Thoracic aorta (tissue), 2 donors: ENCODE measurements around the gene HMGN2. TPM values are rescaled to one million over a fixed set of nuclear protein-coding genes. Genes with fewer than 3 reads are reported as not detected.

Experiments used
- ATAC-seq: fragments of 150-250 bp; one replicate; pipeline ENCODE4 v1.8.0; 2017; ENCODE audit warnings: low read depth; ENCODE audit not compliant: insufficient number of reproducible peaks, low FRiP score
- DNase-seq: peaks from one replicate; pipeline ENCODE4 v3.0.0-alpha.2; 2020; ENCODE audit warnings: low spot score
- H3K27ac ChIP-seq, 2 donors: fragments of 200-600 bp; sonication (generic); 1 replicate in 1 of 2; 2 replicates in 1 of 2; pipeline ENCODE4 v1.5.1; 2016; ENCODE audit warnings: mild to moderate bottlenecking in 2 of 2, moderate library complexity in 2 of 2
- H3K27me3 ChIP-seq: fragments of 200-600 bp; sonication (generic); replicated peaks from 2 replicates; pipeline ENCODE4 v1.6.0; 2016; ENCODE audit warnings: mild to moderate bottlenecking; ENCODE audit not compliant: insufficient read depth
- H3K36me3 ChIP-seq: fragments of 200-600 bp; sonication (generic); one replicate; pipeline ENCODE4 v1.5.1; 2016
- H3K4me1 ChIP-seq, 2 donors: fragments of 200-600 bp; sonication (generic); 1 replicate in 1 of 2; 2 replicates in 1 of 2; pipeline versions ENCODE4 v1.5.1 to v1.6.0; 2016; ENCODE audit warnings: low read depth in 2 of 2, mild to moderate bottlenecking in 1 of 2; ENCODE audit not compliant: control insufficient read depth in 1 of 2
- H3K4me3 ChIP-seq: fragments of 200-600 bp; sonication (generic); 2 replicates; pipeline ENCODE4 v1.5.1; 2016; ENCODE audit warnings: mild to moderate bottlenecking
- H3K9me3 ChIP-seq: fragments of 200-600 bp; sonication (generic); 2 replicates; pipeline ENCODE4 v1.5.1; 2016
- total RNA-seq, 2 donors: library from RNA; depleted of rRNA; stranded (reverse); fragments of >200 nt; gene quantifications; one replicate each; pipeline versions ENCODE4 v1.1.0 to v1.2.3, GENCODE V29; 2016
- TF ChIP-seq, protein P1 (sequence below): fragments of 200-600 bp; sonication (generic); IDR thresholded peaks from one replicate; pipeline ENCODE4 v1.5.1; 2019; ENCODE audit warnings: antibody characterized with exemption

Gene HMGN2
- total RNA-seq, 2 donors from 2014 or later = 145 to 187 TPM

DNA sequence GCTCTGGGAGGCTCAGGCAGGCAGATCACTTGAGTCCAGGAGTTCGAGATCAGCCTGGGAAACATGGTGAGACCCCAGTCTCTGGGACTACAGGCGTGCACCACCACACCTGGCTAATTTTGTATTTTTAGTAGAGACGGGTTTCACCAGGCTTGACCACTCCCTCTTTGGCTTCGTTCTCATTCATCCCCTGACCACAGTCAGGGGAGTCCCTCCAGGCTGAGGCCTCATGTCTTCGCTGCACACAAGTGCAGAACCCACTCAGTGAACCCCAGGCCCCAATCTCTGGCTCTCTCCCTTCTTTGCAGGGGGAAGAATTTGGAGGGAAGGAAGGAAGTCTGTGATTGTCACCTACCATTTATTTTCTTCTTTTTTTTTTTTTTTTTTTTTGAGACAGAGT lies 48.1 kb downstream of the HMGN2 start:
- ATAC-seq (no peak), DNase-seq (no peak)
- H3K27ac ChIP-seq = no peak overlapping the region
- no peaks in the 10 kb centered on the region for H3K4me1 ChIP-seq
- no peak overlapping the region for H3K4me3 ChIP-seq
- no peaks in the 10 kb centered on the region for H3K36me3 ChIP-seq
- peaks cover 5% of the 10 kb centered on the region for H3K27me3 ChIP-seq
- TF ChIP-seq, protein P1, sequence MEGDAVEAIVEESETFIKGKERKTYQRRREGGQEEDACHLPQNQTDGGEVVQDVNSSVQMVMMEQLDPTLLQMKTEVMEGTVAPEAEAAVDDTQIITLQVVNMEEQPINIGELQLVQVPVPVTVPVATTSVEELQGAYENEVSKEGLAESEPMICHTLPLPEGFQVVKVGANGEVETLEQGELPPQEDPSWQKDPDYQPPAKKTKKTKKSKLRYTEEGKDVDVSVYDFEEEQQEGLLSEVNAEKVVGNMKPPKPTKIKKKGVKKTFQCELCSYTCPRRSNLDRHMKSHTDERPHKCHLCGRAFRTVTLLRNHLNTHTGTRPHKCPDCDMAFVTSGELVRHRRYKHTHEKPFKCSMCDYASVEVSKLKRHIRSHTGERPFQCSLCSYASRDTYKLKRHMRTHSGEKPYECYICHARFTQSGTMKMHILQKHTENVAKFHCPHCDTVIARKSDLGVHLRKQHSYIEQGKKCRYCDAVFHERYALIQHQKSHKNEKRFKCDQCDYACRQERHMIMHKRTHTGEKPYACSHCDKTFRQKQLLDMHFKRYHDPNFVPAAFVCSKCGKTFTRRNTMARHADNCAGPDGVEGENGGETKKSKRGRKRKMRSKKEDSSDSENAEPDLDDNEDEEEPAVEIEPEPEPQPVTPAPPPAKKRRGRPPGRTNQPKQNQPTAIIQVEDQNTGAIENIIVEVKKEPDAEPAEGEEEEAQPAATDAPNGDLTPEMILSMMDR = no peak
- no peaks in the 10 kb centered on the region for H3K9me3 ChIP-seq

DNA sequence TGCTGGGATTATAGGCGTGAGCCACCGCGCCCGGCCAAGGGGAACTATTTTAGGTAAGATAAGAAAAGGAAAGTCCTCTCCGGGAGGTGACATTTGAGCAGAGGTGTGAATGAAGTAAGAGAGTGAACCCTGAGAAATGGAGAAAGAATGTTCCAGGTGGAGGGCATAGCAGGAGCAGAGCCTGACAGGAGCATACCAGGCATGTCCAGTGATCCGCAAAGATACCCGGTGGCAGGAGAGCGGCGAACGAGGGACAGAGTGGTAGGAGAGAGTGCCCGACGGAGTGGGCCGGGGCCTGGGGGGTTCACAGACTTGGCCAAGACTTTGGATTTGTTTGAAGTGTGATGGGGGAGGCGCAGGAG lies 49.4 kb downstream of the HMGN2 start:
- ATAC-seq = no peak
- H3K27ac ChIP-seq = no peak overlapping the region
- H3K36me3 ChIP-seq = no peaks in the 10 kb centered on the region
- TF ChIP-seq, protein P1 = no peak
- no peaks in the 10 kb centered on the region for H3K9me3 ChIP-seq
- H3K27me3 ChIP-seq = peaks cover 5% of the 10 kb centered on the region
- no peaks in the 10 kb centered on the region for H3K4me1 ChIP-seq
- no peak overlapping the region for H3K4me3 ChIP-seq
- no peak for DNase-seq

DNA sequence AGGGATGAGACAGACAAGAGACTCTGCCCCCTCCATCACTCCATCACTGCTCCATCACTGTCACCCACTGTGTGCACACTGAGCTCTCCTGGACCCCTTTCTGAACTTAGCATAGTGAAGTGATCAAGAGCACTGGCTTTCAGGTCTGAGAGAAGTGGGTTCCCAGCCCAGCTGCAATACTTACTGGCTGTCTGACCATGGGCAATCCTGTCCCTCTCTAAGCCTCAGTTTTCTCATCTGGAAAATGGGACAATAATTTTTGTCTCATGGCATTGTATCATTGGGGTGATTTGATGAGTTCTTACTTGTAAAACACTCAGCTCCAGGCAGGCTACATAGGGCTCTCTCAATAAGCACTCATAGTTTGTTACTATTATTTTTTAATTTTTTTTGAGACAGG lies 49.8 kb downstream of the HMGN2 start:
- TF ChIP-seq, protein P1 = no peak
- no peak for ATAC-seq
- no peaks in the 10 kb centered on the region for H3K4me1 ChIP-seq

DNA sequence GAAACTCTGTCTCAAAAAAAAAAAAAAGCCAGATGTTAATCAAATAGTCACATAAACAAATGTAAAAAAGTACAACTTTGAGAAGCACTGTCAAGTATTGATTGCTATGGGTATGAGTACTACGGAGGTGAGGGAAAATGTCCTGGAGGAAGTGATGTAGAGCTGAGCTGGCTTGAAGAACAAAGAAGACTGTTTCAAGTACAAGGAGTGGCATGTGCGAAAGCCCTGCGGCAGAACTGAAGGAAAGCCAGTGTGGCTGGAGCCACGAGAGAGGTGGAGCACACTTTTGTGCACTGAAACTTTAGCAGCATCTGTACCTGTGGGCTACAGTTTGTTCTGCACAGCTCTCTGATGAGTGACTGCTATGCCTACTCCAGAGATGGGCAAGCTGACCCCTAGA lies 51.9 kb downstream of the HMGN2 start:
- H3K9me3 ChIP-seq = no peaks in the 10 kb centered on the region
- no peak overlapping the region for H3K4me3 ChIP-seq
- no peaks in the 10 kb centered on the region for H3K36me3 ChIP-seq
- no peaks in the 10 kb centered on the region for H3K4me1 ChIP-seq
- peaks cover 5% of the 10 kb centered on the region for H3K27me3 ChIP-seq
- DNase-seq (no peak), ATAC-seq (no peak)
- no peak overlapping the region for H3K27ac ChIP-seq
- TF ChIP-seq, protein P1 = no peak

More for the DNA sequence above, 49.8 kb downstream of the HMGN2 start:
- Histone ChIP-seq H3K36me3 (no peaks in the 10 kb centered on the region), H3K27me3 (peaks cover 5% of the 10 kb centered on the region), H3K4me3 (no peak overlapping the region), H3K9me3 (no peaks in the 10 kb centered on the region), H3K27ac (no peak overlapping the region)
- DNase-seq = no peak

Other genes with a start within 250 kb of the HMGN2 start
- 1 to 10 TPM; 2.8 to 4.0 TPM for gene CEP85, start 238.2 kb upstream of the HMGN2 start, total RNA-seq
- gene SH3BGRL3, start 192.4 kb upstream of the HMGN2 start, total RNA-seq = 100 to 1,000 TPM in 1 of 2 donors, 10 to 100 TPM in 1; 79.2 to 137 TPM
- 10 to 100 TPM in 1 of 2 donors, 1 to 10 TPM in 1; 9.6 to 23.2 TPM for gene UBXN11, start 165.8 kb upstream of the HMGN2 start, total RNA-seq
- gene CD52, start 154.5 kb upstream of the HMGN2 start, total RNA-seq = 1 to 10 TPM in 1 of 2 donors, not detected in 1; 2.7 TPM
- gene CRYBG2, start 118.3 kb upstream of the HMGN2 start, total RNA-seq = not detected
- not detected for gene ZNF683, start 99.7 kb upstream of the HMGN2 start, total RNA-seq
- gene LIN28A, start 61.6 kb upstream of the HMGN2 start, total RNA-seq = not detected
- gene DHDDS, start 40.1 kb upstream of the HMGN2 start, total RNA-seq = 10 to 100 TPM; 38.6 to 59.4 TPM
- gene RPS6KA1, start 57.3 kb downstream of the HMGN2 start, total RNA-seq = 10 to 100 TPM; 13.8 to 18.6 TPM
- 10 to 100 TPM; 53.6 to 69.2 TPM for gene ARID1A, start 223.6 kb downstream of the HMGN2 start, total RNA-seq